GM12878 (cell line): ENCODE measurements around the gene CAMTA1. TPM values are rescaled to one million over a fixed set of nuclear protein-coding genes. Genes with fewer than 3 reads are reported as not detected.

Experiments
- ATAC-seq: fragments of 200-7000 bp; cut with Tn5 transposase; 3 replicates; pipeline ENCODE4 v1.9.1; 2020; ENCODE audit warnings: mild to moderate bottlenecking, moderate library complexity
- BruUV-seq: library from RNA; stranded (reverse); fragments of 400-500 nt; replicated peaks from 2 replicates; lab custom pipeline; 2021; lab: Mats Ljungman, UMichigan
- CTCF ChIA-PET: fragments of 300-600 bp; sonication (Branson Sonifier 250); formaldehyde crosslinking; extraction: SDS; loops from one replicate; lab custom pipeline; 2021; ENCODE audit warnings: inconsistent platforms; lab: Yijun Ruan, JAX
- POLR2A ChIA-PET: fragments of 350-600 bp; formaldehyde crosslinking; extraction: SDS; loops from one replicate; lab custom pipeline; 2021; ENCODE audit warnings: inconsistent platforms; lab: Charles Lee
- RAD21 ChIA-PET: fragments of 300-600 bp; sonication (Branson Sonifier 250); formaldehyde crosslinking; loops from one replicate; lab custom pipeline; 2023; ENCODE audit warnings: antibody characterized with exemption; ENCODE audit not compliant: unreplicated experiment; lab: Charles Lee
- SMC1A ChIA-PET: fragments of 300-600 bp; sonication (Branson Sonifier 250); formaldehyde crosslinking; loops from one replicate; lab custom pipeline; 2023; ENCODE audit not compliant: unreplicated experiment, uncharacterized antibody; lab: Charles Lee
- DNase-seq: peaks from one replicate; pipeline ENCODE4 v3.0.0-alpha.2; 2011; ENCODE audit warnings: low read depth, low spot score
- FAIRE-seq: peaks from 3 replicates; lab custom pipeline; 2011; peaks lifted over from hg19 to GRCh38; lab: Jason Lieb, UNC
- H2AFZ ChIP-seq: 2 replicates; pipeline ENCODE4 v1.6.0; 2011; ENCODE audit warnings: low read depth, low read length, control low read depth; ENCODE audit not compliant: control insufficient read depth
- H3K27ac ChIP-seq: 2 replicates; pipeline ENCODE4 v1.5.1; 2011; ENCODE audit warnings: control low read depth; ENCODE audit not compliant: control insufficient read depth, insufficient read depth
- H3K27me3 ChIP-seq, 2 experiments: replicated peaks in 1 of 2; 2 replicates each; pipeline versions ENCODE4 v1.6.0 to v1.6.1; 2011; ENCODE audit warnings: low read length in 1 of 2; ENCODE audit not compliant: control insufficient read depth in 2 of 2, insufficient read depth in 2 of 2
- H3K36me3 ChIP-seq, 2 experiments: 2 replicates each; pipeline ENCODE4 v1.5.1; 2011; ENCODE audit warnings: low read length in 1 of 2; ENCODE audit not compliant: control insufficient read depth in 2 of 2, insufficient read depth in 2 of 2
- H3K4me1 ChIP-seq: 2 replicates; pipeline ENCODE4 v1.6.1; 2011; ENCODE audit warnings: mild to moderate bottlenecking, low read length, moderate library complexity, mixed read lengths; ENCODE audit not compliant: control insufficient read depth, insufficient read depth
- H3K4me2 ChIP-seq: 2 replicates; pipeline ENCODE4 v1.6.0; 2011; ENCODE audit warnings: control low read depth; ENCODE audit not compliant: control insufficient read depth, insufficient read depth
- H3K4me3 ChIP-seq: fragments of 200-600 bp; sonication (generic); 2 replicates; pipeline ENCODE4 v1.5.1; 2016
- H3K79me2 ChIP-seq: 2 replicates; pipeline ENCODE4 v1.6.0; 2011; ENCODE audit warnings: low read length; ENCODE audit not compliant: control insufficient read depth, insufficient read depth
- H3K9ac ChIP-seq: 2 replicates; pipeline ENCODE4 v1.8.0; 2011; ENCODE audit warnings: low read length, control low read depth, mixed read lengths; ENCODE audit not compliant: control insufficient read depth, insufficient read depth
- H3K9me3 ChIP-seq: replicated peaks from 3 replicates; pipeline ENCODE4 v1.5.1; 2011; ENCODE audit warnings: mild to moderate bottlenecking, low read length; ENCODE audit not compliant: control insufficient read depth, insufficient read depth
- H4K20me1 ChIP-seq: 2 replicates; pipeline ENCODE4 v1.6.0; 2011; ENCODE audit not compliant: control insufficient read depth, insufficient read depth
- CEBPB ChIP-seq, 2 experiments: fragments of 150-350 bp in 1 of 2; IDR thresholded peaks; 2 replicates each; pipeline ENCODE4 v1.6.1; 2012 to 2014; ENCODE audit warnings: low read depth in 2 of 2, low read length in 2 of 2, borderline replicate concordance in 1 of 2, inconsistent platforms in 1 of 2
- IRF4 ChIP-seq: IDR thresholded peaks from 2 replicates; pipeline ENCODE4 v1.6.1; 2011; ENCODE audit warnings: low read depth, low read length
- KDM1A ChIP-seq: fragments of 200-600 bp; sonication (generic); IDR thresholded peaks from 2 replicates; pipeline ENCODE4 v1.6.1; 2016; ENCODE audit warnings: borderline replicate concordance
- MEF2B ChIP-seq: fragments of 450-650 bp; IDR thresholded peaks from 2 replicates; pipeline ENCODE4 v1.6.1; 2018; ENCODE audit warnings: mild to moderate bottlenecking, moderate library complexity; ENCODE audit not compliant: partially characterized antibody, poor library complexity, severe bottlenecking
- NR2C2 ChIP-seq: IDR thresholded peaks from 2 replicates; pipeline ENCODE4 v1.6.1; 2011; ENCODE audit warnings: borderline replicate concordance, low read depth; ENCODE audit not compliant: control insufficient read depth, insufficient read length
- POLR2AphosphoS2 ChIP-seq: IDR thresholded peaks from 2 replicates; pipeline ENCODE4 v1.6.1; 2011; ENCODE audit warnings: low read depth, mild to moderate bottlenecking, low read length, improper control_type of control experiment, moderate library complexity
- RB1 ChIP-seq: fragments of 450-650 bp; formaldehyde crosslinking; IDR thresholded peaks from 2 replicates; pipeline ENCODE4 v1.6.1; 2017; ENCODE audit warnings: mild to moderate bottlenecking, borderline replicate concordance
- SREBF2 ChIP-seq: IDR thresholded peaks from 2 replicates; pipeline ENCODE4 v1.6.1; 2012; ENCODE audit warnings: mild to moderate bottlenecking, low read length
- ZNF24 ChIP-seq: fragments of 450-650 bp; IDR thresholded peaks from 2 replicates; pipeline ENCODE4 v1.6.1; 2017; ENCODE audit warnings: antibody characterized with exemption, mild to moderate bottlenecking
- ZNF622 ChIP-seq: fragments of 450-650 bp; IDR thresholded peaks from 2 replicates; pipeline ENCODE4 v1.6.1; 2017; ENCODE audit warnings: mild to moderate bottlenecking, inconsistent platforms
- WGBS: methylation state at CpG from one replicate; pipeline ENCODE4 v1.1.6; 2016; ENCODE audit warnings: low lambda C conversion rate; ENCODE audit not compliant: insufficient replicate concordance, insufficient coverage; ENCODE audit errors: missing lambda C conversion rate; 5-methylcytosine and 5-hydroxymethylcytosine counted together
- in situ Hi-C: fragments of 300-500 bp; cut with MboI; formaldehyde crosslinking; loops from 9 replicates; pipeline ENCODE4 v1.14.3; 2018; ENCODE audit warnings: mixed read lengths
- intact Hi-C: fragments of 100-400 bp; cut with micrococcal nuclease; formaldehyde crosslinking; loops from one replicate; pipeline ENCODE4 v1.14.2; 2022; ENCODE audit not compliant: unreplicated experiment
- polyA plus RNA-seq, 11 experiments: library from polyadenylated mRNA; depleted of rRNA in 4 of 11; unstranded in 6 of 11; stranded (reverse) in 5 of 11; fragments of >200 nt; fragmentation: Nextera tagmentation in 4 of 11; fragmentation: Illumina TruSeq in 1 of 11; extraction: Ambion mirVana in 4 of 11; extraction: Trizol in 1 of 11; gene quantifications; 1 replicate in 1 of 11; 2 replicates in 10 of 11; pipeline versions ENCODE4 v1.2.1 to v1.2.3, GENCODE V29; 2011 to 2016; ENCODE audit warnings: inconsistent platforms in 2 of 11, missing spikeins in 2 of 11, low read depth in 1 of 11
- total RNA-seq, 4 experiments: library from RNA; depleted of rRNA in 3 of 4; stranded (reverse); fragments of >200 nt in 3 of 4; fragmentation: Illumina TruSeq in 1 of 4; extraction: Trizol in 1 of 4; gene quantifications; 2 replicates each; pipeline versions ENCODE4 v1.2.1 to v1.2.3, GENCODE V29; 2013 to 2021
- TF ChIP-seq, protein P1 (sequence below): fragments of 450-650 bp; IDR thresholded peaks from 2 replicates; pipeline ENCODE4 v1.6.1; 2017; ENCODE audit warnings: mild to moderate bottlenecking, moderate library complexity
- TF ChIP-seq, protein P2 (sequence below): fragments of 150-350 bp; IDR thresholded peaks from 2 replicates; pipeline ENCODE4 v1.6.1; 2014; ENCODE audit warnings: mild to moderate bottlenecking, low read depth, low read length

CAMTA1 gene
- total and polyA plus RNA-seq, 10 of the 15 experiments (the other 5 are each of a cell fraction or from before 2014, with no cell fraction given), result 37.7 to 148 (median 76.4) TPM

DNA sequence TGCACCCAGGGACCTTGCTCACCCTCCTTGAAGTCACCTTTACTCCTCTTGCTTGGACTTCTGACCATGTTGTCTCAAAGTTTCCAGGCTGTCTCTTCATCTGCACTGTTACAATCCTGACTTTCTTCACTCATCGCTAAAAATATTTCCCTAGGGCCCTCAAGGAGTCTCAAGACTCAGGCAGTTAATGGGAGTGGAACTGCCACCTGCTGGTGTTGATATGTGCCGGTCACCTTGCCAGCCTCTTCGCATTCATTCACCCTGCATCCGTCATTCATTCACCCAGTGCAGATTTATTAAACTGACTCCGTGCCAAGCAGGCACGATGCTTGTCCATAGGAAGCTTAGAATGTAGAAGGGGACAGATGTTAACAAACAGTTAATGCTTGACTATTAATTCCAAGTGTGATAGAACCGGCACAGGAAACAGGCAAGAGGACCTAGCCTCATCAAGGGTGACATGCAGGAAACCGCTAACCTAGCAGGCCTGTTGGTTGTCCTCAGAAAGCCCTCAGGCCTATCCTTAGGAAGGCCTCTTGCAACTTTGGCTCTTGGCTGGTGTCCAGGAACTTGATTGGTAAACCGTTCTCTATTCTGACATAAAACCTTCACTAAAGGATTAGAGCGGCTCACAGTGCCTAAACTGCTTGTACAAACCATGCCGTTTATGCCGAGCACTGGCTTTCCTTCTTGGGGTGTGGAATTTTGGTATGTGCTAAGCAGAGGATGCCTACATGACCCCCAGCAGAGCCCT, 342.2 kb downstream of the CAMTA1 start:
- FAIRE-seq, result no peak

DNA sequence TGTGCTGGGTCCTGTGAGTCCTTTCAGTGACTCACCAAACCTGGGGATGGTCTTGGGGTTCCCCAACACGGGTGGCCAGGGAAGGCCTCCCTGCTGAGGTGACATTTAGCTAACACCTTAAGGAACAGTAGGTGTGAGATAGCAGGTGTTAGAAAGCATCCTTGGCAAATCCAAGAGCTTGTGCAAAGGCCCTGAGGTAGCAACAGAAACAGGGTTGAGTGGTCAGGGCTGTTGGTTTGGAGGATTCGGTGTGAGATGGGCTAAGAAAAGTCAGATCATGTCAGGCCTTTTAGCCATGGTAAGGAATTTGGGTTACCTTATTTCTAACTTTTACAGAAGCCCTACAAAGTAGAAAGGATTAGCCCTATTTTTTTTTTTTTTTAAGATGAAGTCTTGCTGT, 343.0 kb downstream of the CAMTA1 start:
- Histone ChIP-seq H2AFZ (no peak overlapping the region), H3K4me3 (no peak overlapping the region), H3K9ac (no peak overlapping the region), H3K4me2 (no peak overlapping the region), H3K27ac (no peak overlapping the region), H3K27me3 (peaks cover 0 to 2% of the 10 kb centered on the region in 2 experiments; a peak in 1 of 4 replicates), H3K4me1 (no peaks in the 10 kb centered on the region), H3K36me3 (no peaks in the 10 kb centered on the region), H3K79me2 (no peaks in the 10 kb centered on the region), H4K20me1 (no peaks in the 10 kb centered on the region), H3K9me3 (no peaks in the 10 kb centered on the region)
- DNase-seq (no peak), FAIRE-seq (no peak), ATAC-seq (no peak)
- ChIA-PET RAD21 (no interaction called here), POLR2A (no interaction called here), CTCF (no interaction called here), SMC1A (no interaction called here)
- in situ Hi-C loops (no loop called here), intact Hi-C loops (no loop called here)
- 26% methylated on average over 2 of the region's 2 CpGs for WGBS
- no TSS peak for BruUV-seq
- TF ChIP-seq ZNF24 (no peak), SREBF2 (no peak), NR2C2 (no peak), MEF2B (no peak), RB1 (no peak), ZNF622 (no peak), KDM1A (no peak)
- TF ChIP-seq, protein P1, sequence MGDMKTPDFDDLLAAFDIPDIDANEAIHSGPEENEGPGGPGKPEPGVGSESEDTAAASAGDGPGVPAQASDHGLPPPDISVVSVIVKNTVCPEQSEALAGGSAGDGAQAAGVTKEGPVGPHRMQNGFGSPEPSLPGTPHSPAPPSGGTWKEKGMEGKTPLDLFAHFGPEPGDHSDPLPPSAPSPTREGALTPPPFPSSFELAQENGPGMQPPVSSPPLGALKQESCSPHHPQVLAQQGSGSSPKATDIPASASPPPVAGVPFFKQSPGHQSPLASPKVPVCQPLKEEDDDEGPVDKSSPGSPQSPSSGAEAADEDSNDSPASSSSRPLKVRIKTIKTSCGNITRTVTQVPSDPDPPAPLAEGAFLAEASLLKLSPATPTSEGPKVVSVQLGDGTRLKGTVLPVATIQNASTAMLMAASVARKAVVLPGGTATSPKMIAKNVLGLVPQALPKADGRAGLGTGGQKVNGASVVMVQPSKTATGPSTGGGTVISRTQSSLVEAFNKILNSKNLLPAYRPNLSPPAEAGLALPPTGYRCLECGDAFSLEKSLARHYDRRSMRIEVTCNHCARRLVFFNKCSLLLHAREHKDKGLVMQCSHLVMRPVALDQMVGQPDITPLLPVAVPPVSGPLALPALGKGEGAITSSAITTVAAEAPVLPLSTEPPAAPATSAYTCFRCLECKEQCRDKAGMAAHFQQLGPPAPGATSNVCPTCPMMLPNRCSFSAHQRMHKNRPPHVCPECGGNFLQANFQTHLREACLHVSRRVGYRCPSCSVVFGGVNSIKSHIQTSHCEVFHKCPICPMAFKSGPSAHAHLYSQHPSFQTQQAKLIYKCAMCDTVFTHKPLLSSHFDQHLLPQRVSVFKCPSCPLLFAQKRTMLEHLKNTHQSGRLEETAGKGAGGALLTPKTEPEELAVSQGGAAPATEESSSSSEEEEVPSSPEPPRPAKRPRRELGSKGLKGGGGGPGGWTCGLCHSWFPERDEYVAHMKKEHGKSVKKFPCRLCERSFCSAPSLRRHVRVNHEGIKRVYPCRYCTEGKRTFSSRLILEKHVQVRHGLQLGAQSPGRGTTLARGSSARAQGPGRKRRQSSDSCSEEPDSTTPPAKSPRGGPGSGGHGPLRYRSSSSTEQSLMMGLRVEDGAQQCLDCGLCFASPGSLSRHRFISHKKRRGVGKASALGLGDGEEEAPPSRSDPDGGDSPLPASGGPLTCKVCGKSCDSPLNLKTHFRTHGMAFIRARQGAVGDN, result no peak
- TF ChIP-seq, protein P2, sequence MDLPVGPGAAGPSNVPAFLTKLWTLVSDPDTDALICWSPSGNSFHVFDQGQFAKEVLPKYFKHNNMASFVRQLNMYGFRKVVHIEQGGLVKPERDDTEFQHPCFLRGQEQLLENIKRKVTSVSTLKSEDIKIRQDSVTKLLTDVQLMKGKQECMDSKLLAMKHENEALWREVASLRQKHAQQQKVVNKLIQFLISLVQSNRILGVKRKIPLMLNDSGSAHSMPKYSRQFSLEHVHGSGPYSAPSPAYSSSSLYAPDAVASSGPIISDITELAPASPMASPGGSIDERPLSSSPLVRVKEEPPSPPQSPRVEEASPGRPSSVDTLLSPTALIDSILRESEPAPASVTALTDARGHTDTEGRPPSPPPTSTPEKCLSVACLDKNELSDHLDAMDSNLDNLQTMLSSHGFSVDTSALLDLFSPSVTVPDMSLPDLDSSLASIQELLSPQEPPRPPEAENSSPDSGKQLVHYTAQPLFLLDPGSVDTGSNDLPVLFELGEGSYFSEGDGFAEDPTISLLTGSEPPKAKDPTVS, result no peak

More for the DNA sequence above, 342.2 kb downstream of the CAMTA1 start:
- no peak overlapping the region for H3K4me2 ChIP-seq
- no peaks in the 10 kb centered on the region for H3K79me2 ChIP-seq
- RAD21 ChIA-PET, result no interaction called here
- CTCF ChIA-PET, result no interaction called here
- H2AFZ ChIP-seq, result no peak overlapping the region
- POLR2A ChIA-PET, result interaction anchor here (0.6 kb wide), 1 partner anchor 37 kb away, joined by 5 read pairs; no protein-coding TSS in a partner anchor
- no peak for TF ChIP-seq CEBPB (IDR thresholded peaks at IDR 0.05; ENCODE audit: borderline replicate concordance in 1 of 2, low read depth in 2 of 2, low read length in 2 of 2)
- no peak for TF ChIP-seq POLR2AphosphoS2
- no peak for TF ChIP-seq IRF4
- SMC1A ChIA-PET, result no interaction called here
- no peaks in the 10 kb centered on the region for H3K9me3 ChIP-seq
- H3K4me3 ChIP-seq, result no peak overlapping the region
- BruUV-seq, result no TSS peak
- ATAC-seq (no peak), DNase-seq (no peak)
- H4K20me1 ChIP-seq, result no peaks in the 10 kb centered on the region
- intact Hi-C loops (no loop called here), in situ Hi-C loops (no loop called here)
- no peaks in the 10 kb centered on the region for H3K4me1 ChIP-seq
- WGBS, result 13% methylated on average over 12 of the region's 12 CpGs
- no peaks in the 10 kb centered on the region for H3K36me3 ChIP-seq
- peaks cover 0 to 2% of the 10 kb centered on the region in 2 experiments; a peak in 1 of 4 replicates for H3K27me3 ChIP-seq
- no peak overlapping the region for H3K9ac ChIP-seq
- no peak overlapping the region for H3K27ac ChIP-seq
